ENCODE results near the gene SPATS2L.

DNA sequence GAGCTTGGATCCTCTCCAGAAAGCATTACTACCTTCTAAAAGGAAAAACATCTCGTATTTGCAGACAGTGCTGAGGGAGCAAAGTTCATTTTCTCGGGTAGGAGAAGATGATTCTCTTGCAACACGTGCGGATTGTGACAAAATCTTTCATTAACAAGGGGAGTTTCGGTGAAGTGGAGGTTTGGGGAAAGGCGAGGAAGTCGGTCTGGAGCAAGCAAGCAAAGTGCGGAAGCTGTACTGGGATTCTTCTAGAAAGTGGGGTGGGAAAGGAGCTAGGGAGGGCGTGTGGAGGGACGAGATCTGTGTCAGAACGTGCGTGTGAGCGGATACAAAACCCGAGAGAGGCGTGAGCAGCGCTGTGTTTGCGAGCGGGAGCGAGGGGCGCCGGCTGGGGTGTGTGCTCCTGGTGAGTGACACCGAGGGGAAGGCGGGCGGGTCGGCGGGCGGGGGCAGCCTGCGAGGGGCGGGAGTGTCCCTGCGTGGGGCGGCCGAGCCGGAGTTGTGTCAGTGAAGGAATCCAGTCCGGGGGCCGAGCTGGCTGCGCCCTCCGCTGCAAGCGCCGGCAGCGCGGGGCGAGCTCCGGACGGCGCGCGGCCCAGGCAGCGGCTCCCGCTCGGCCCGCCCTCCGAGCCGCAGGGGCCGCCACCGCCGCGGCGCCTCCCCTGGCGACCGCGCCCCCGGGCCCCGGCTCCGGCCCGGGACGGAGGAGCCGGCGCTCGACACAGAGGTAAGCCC, at the start of gene SPATS2L:
- TF ChIP-seq EZH2 (optimal IDR thresholded peaks at IDR 0.05; ENCODE audit: low read depth, low read length) = no peak
- no peak for TF ChIP-seq EZH2phosphoT487 (IDR thresholded peaks at IDR 0.05; ENCODE audit: low read length)
- TF ChIP-seq, protein P1, sequence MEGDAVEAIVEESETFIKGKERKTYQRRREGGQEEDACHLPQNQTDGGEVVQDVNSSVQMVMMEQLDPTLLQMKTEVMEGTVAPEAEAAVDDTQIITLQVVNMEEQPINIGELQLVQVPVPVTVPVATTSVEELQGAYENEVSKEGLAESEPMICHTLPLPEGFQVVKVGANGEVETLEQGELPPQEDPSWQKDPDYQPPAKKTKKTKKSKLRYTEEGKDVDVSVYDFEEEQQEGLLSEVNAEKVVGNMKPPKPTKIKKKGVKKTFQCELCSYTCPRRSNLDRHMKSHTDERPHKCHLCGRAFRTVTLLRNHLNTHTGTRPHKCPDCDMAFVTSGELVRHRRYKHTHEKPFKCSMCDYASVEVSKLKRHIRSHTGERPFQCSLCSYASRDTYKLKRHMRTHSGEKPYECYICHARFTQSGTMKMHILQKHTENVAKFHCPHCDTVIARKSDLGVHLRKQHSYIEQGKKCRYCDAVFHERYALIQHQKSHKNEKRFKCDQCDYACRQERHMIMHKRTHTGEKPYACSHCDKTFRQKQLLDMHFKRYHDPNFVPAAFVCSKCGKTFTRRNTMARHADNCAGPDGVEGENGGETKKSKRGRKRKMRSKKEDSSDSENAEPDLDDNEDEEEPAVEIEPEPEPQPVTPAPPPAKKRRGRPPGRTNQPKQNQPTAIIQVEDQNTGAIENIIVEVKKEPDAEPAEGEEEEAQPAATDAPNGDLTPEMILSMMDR (IDR thresholded peaks at IDR 0.05; ENCODE audit: low read length) = 0 out of 2 replicates have a peak, but pooled peaks have one; percentile 4

All from MM.1S (cell line).